ENCODE data around the gene IFT74. TPM values are rescaled to one million over a fixed set of nuclear protein-coding genes. Genes with fewer than 3 reads are reported as not detected.

IFT74 gene
- total RNA-seq, 1 donor from 2014 or later: 15.6 TPM

GRCh38 chr9:27094640-27095298 lies 138.6 kb downstream of the IFT74 start:
- DNase-seq: no peak
- no peak overlapping the region for H3K4me3 ChIP-seq
- H3K4me1 ChIP-seq: no peaks in the 10 kb centered on the region
- no peak for TF ChIP-seq CTCF (IDR thresholded peaks at IDR 0.05)
- peak; percentile 51 to 59 for ATAC-seq
- no peak overlapping the region for H3K27ac ChIP-seq
- intact Hi-C loops (cut with DNase I): no loop called here
- H3K27me3 ChIP-seq (ENCODE audit: low read depth): no peaks in the 10 kb centered on the region
- no peaks in the 10 kb centered on the region for H3K36me3 ChIP-seq
- no peaks in the 10 kb centered on the region for H3K9me3 ChIP-seq

GRCh38 chr9:27107241-27107640 lies 151.0 kb downstream of the IFT74 start:
- no peak for TF ChIP-seq CTCF (IDR thresholded peaks at IDR 0.05)
- intact Hi-C loops (cut with DNase I): no loop called here
- Histone ChIP-seq H3K4me1 (peaks cover 8% of the 10 kb centered on the region), H3K27me3 (ENCODE audit: low read depth) (no peaks in the 10 kb centered on the region), H3K4me3 (no peak overlapping the region), H3K36me3 (no peaks in the 10 kb centered on the region), H3K9me3 (no peaks in the 10 kb centered on the region), H3K27ac (no peak overlapping the region)
- DNase-seq (no peak), ATAC-seq (no peak)

GRCh38 chr9:27108981-27109541 lies 152.8 kb downstream of the IFT74 start, which contains the start of gene TEK:
Gene TEK, plus strand, starts transcription at chr9:27109225. Its CDS starts 366 bp downstream, at chr9:27109591.
- H3K4me1 ChIP-seq: peaks cover 8% of the 10 kb centered on the region

GRCh38 chr9:27109621-27110020 lies 153.4 kb downstream of the IFT74 start:
- H3K4me1 ChIP-seq: peaks cover 8% of the 10 kb centered on the region
- ATAC-seq: no peak
- no peak for TF ChIP-seq CTCF (IDR thresholded peaks at IDR 0.05)
- H3K36me3 ChIP-seq: no peaks in the 10 kb centered on the region
- intact Hi-C loops (cut with DNase I): no loop called here
- no peaks in the 10 kb centered on the region for H3K9me3 ChIP-seq
- no peaks in the 10 kb centered on the region for H3K27me3 ChIP-seq (ENCODE audit: low read depth)
- no peak for DNase-seq
- H3K4me3 ChIP-seq: peak overlapping the region; percentile 48
- H3K27ac ChIP-seq: peak overlapping the region; percentile 65

More at GRCh38 chr9:27108981-27109541, 152.8 kb downstream of the IFT74 start, which contains the start of gene TEK:
- no peak for DNase-seq
- no peaks in the 10 kb centered on the region for H3K36me3 ChIP-seq
- ATAC-seq: no peak
- no peaks in the 10 kb centered on the region for H3K9me3 ChIP-seq
- H3K27ac ChIP-seq: peak within 1 kb of the TSS; percentile 65
- intact Hi-C loops (cut with DNase I): no loop called here
- peak within 1 kb of the TSS; percentile 48 for H3K4me3 ChIP-seq
- TF ChIP-seq CTCF (IDR thresholded peaks at IDR 0.05): no peak
- H3K27me3 ChIP-seq (ENCODE audit: low read depth): no peaks in the 10 kb centered on the region

- intact Hi-C loops (cut with DNase I): no loop called here
- H3K4me3 ChIP-seq: peak overlapping the region; percentile 48
- no peaks in the 10 kb centered on the region for H3K27me3 ChIP-seq (ENCODE audit: low read depth)
- no peak for TF ChIP-seq CTCF (IDR thresholded peaks at IDR 0.05)
- H3K9me3 ChIP-seq: no peaks in the 10 kb centered on the region
- no peaks in the 10 kb centered on the region for H3K36me3 ChIP-seq
- ATAC-seq: no peak
- H3K27ac ChIP-seq: peak overlapping the region; percentile 65
- peaks cover 8% of the 10 kb centered on the region for H3K4me1 ChIP-seq
- no peak for DNase-seq
These were observed 154.0 kb downstream of the IFT74 start for GRCh38 chr9:27110181-27110580.

Data from lower lobe of right lung (tissue), 2 donors.